Liver (tissue), 3 donors: Measurements from ENCODE around the gene NFATC1.

Experiments used
- ATF3 ChIP-seq: IDR thresholded peaks from 2 replicates; pipeline ENCODE4 v1.6.1; 2016; ENCODE audit warnings: antibody characterized with exemption
- CTCF ChIP-seq: fragments of 150-350 bp; IDR thresholded peaks from 2 replicates; pipeline ENCODE4 v1.5.1; 2017; ENCODE audit warnings: improper control_type of control experiment, low read depth, low read length; ENCODE audit not compliant: missing input control
- FOXA1 ChIP-seq: IDR thresholded peaks from 2 replicates; pipeline ENCODE4 v1.6.1; 2016; ENCODE audit warnings: antibody characterized with exemption
- MAX ChIP-seq: IDR thresholded peaks from 2 replicates; pipeline ENCODE4 v1.6.1; 2016; ENCODE audit warnings: antibody characterized with exemption
- REST ChIP-seq: IDR thresholded peaks from 2 replicates; pipeline ENCODE4 v1.6.1; 2016; ENCODE audit warnings: antibody characterized with exemption, mild to moderate bottlenecking
- TAF1 ChIP-seq: conservative IDR thresholded peaks from 2 replicates; pipeline ENCODE4 v1.6.1; 2016; ENCODE audit warnings: antibody characterized with exemption, mild to moderate bottlenecking
- donor health status: healthy.
- donor health status: healthy.

GRCh38 chr18:79356435-79356834 is 39.3 kb upstream of the NFATC1 start:
- TF ChIP-seq TAF1 (no peak), FOXA1 (no peak), CTCF (no peak), MAX (no peak), ATF3 (no peak), REST (no peak)
